Skin epidermis (tissue), 12 donors: ENCODE results near the gene PRPS1L1.

ENCODE experiments used
- H3K27ac ChIP-seq, 21 experiments: fragments of 200-600 bp; sonication (generic) in 11 of 21; one replicate each; pipeline ENCODE4 v1.5.0; 2020; ENCODE audit warnings: mild to moderate bottlenecking in 3 of 21, inconsistent platforms in 2 of 21, moderate library complexity in 2 of 21
- H3K4me3 ChIP-seq, 7 experiments: fragments of 200-600 bp; sonication (generic) in 2 of 7; one replicate each; pipeline ENCODE4 v1.5.0; 2020; ENCODE audit warnings: inconsistent platforms in 2 of 7, mild to moderate bottlenecking in 2 of 7, moderate library complexity in 1 of 7

Gene PRPS1L1

GRCh38 chr7:17983221-17984062 lies 44.2 kb downstream of the PRPS1L1 start:
- Histone ChIP-seq H3K4me3 (no peak overlapping the region), H3K27ac (no peak overlapping the region)

GRCh38 chr7:17976952-17977351 lies 50.7 kb downstream of the PRPS1L1 start:
- no peak overlapping the region for H3K4me3 ChIP-seq
- no peak overlapping the region for H3K27ac ChIP-seq
